Astrocyte of the spinal cord (primary cell): ENCODE results near the gene PIK3R2.

Experiments
- DNase-seq: peaks from one replicate; pipeline ENCODE4 v3.0.0; 2011; ENCODE audit warnings: low read depth, low spot score
- H3K4me3 ChIP-seq: 2 replicates; pipeline ENCODE4 v1.5.1; 2011; ENCODE audit warnings: low read depth, mild to moderate bottlenecking, low read length, moderate library complexity
- CTCF ChIP-seq: IDR thresholded peaks from 2 replicates; pipeline ENCODE4 v1.5.1; 2012; ENCODE audit warnings: low read depth, mild to moderate bottlenecking, low read length, inconsistent platforms
- in situ Hi-C: cut with HindIII; loops from 2 replicates; pipeline ENCODE4 v1.10.0; 2017; ENCODE audit warnings: low sequenced_read_pairs

The PIK3R2 gene

GRCh38 chr19:18122860-18123795 is 29.8 kb upstream of the PIK3R2 start:
- H3K4me3 ChIP-seq, result no peak overlapping the region
- no peak for TF ChIP-seq CTCF
- DNase-seq, result no peak
- in situ Hi-C loops, result no loop called here

- TF ChIP-seq CTCF, result no peak
- in situ Hi-C loops, result no loop called here
- no peak for DNase-seq
- H3K4me3 ChIP-seq, result no peak overlapping the region
These were observed 29.1 kb upstream of the PIK3R2 start for GRCh38 chr19:18123819-18124218.

GRCh38 chr19:18126097-18126496 is 26.9 kb upstream of the PIK3R2 start:
- DNase-seq, result no peak
- no peak for TF ChIP-seq CTCF
- in situ Hi-C loops, result no loop called here
- no peak overlapping the region for H3K4me3 ChIP-seq

- TF ChIP-seq CTCF, result no peak
- DNase-seq, result no peak
- in situ Hi-C loops, result no loop called here
- no peak overlapping the region for H3K4me3 ChIP-seq
These were observed 24.9 kb upstream of the PIK3R2 start for GRCh38 chr19:18128044-18128443.

GRCh38 chr19:18128805-18129204 is 24.2 kb upstream of the PIK3R2 start:
- no peak overlapping the region for H3K4me3 ChIP-seq
- in situ Hi-C loops, result no loop called here
- no peak for TF ChIP-seq CTCF
- DNase-seq, result no peak

GRCh38 chr19:18130523-18131242 is 22.3 kb upstream of the PIK3R2 start:
- DNase-seq, result no peak
- in situ Hi-C loops, result no loop called here
- H3K4me3 ChIP-seq, result no peak overlapping the region
- no peak for TF ChIP-seq CTCF
